DMS153 treated with DMSO at 0.1 percent for 48 hours (cell line): Measurements from ENCODE around the gene CAMK4.

ENCODE experiments used
- DNase-seq: peaks from one replicate; lab custom pipeline; 2025; ENCODE audit not compliant: unreplicated experiment; lab: John Stamatoyannopoulos, UW

The CAMK4 gene

GRCh38 chr5:111530298-111530740 is 306.1 kb downstream of the CAMK4 start:
- no peak for DNase-seq

DNA sequence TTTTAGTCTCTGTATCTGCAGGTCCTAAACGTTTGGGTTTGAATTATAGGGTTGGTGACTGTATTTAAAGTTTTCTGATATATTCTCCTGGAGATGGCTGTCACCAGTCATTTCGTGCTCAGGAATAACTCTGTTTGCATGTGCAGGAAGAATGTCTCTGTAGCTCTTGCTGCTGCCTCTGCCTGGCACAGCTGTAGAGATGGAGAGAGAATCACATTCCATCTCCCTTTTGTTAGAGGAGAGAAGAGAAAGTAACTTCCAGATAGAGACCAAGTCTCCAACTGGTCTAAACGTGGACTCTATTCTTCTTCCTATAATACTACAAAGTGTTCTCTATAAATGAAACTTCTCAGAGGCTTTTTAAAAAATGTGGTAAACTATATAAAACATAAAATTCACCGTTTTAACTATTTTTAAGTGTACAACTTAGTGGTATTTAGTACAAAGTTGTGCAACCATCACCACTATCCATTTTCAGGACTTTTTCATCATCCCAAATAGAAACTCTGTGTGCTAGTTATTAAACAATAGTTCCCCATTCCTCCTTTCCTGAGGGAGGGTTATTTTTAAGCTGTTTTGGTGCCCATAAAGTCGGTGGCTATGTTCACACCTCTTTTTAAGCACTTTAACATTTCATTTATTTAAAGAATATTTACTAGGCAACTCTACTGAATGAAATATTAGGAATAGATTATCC is 308.9 kb downstream of the CAMK4 start:
- no peak for DNase-seq

DNA sequence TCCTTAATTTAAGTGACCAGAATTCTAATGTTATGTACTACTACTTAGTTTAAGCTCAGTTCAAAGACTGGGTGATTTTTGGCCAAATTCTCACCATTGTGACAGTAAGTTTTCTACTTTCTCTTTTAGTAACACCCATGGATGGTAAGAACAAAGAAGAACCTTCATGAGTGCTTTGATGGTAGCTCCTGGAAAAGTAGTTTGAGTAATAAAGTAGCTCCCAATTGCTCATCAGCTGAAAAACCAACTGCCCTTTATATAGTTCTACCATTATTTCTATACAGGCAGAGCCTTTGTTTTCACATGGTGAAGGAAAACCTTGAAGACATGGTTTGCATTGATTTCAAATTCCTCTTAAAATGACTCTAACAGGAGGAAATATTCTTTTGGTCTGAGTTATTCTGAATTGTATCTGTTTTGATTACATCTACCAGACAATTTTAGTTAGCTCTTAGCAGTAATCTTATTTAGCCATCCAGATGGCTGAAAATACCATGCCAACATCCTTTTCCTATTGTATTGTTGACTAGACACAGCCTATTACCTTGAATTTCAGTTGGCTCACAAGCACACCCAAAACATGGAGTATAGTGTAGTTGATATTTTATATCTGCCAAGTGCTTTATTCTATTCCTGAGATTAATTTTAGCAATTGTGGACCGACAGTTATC is 311.8 kb downstream of the CAMK4 start:
- DNase-seq: no peak

DNA sequence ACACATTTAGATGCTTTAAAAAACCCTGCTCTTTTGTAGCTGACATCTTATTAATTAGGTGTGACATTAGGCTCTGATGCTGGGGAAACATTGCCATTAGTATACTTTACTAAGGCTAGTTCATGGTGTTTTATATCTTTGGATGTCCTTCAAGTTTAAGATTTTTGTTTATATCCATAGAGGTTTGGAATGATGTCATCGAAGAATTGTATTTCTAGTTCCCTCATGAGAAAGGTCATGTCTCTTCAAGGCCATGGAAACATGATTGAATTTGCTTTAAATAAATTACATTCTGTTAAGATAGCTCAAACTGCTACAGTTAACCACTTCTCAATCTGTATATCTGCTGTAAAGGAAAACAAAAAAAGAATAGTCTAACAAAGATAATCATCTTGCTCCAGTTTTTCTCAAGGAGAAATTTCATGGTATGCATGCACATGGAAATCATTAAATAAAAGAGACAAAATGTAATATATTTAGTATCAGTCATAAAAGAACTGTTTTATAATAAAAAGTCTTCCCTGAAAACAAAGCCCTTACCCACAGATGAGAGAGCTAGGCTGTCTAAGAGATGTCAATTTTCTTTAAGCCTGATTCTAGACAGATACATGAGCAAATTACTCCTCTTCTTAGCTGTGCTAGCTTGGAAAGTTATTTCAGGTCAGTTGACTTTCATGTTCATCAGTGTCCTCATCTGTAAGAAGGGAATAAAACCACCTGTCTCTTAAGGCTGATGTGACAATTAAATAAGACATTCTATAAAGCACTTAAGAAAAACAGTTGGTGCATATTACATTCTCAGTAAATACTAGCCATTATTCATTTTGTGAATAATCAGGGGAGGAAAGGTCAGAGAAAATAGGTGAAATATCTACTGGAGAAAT is 313.2 kb downstream of the CAMK4 start:
- DNase-seq: no peak
